AG20443 (cell line): Measurements from ENCODE around the gene GRIN2A.

Experiments
- DNase-seq: peaks from one replicate; pipeline ENCODE4 v3.0.0; 2012; ENCODE audit warnings: low spot score, mixed read lengths

The GRIN2A gene

GRCh38 chr16:9817586-9817985 lies 364.6 kb downstream of the GRIN2A start:
- no peak for DNase-seq

GRCh38 chr16:9816644-9817043 lies 365.6 kb downstream of the GRIN2A start:
- no peak for DNase-seq

- DNase-seq, result no peak
These were observed 368.6 kb downstream of the GRIN2A start for GRCh38 chr16:9813665-9814064.

GRCh38 chr16:9808210-9808609 lies 374.0 kb downstream of the GRIN2A start:
- no peak for DNase-seq

- no peak for DNase-seq
These were observed 374.9 kb downstream of the GRIN2A start for GRCh38 chr16:9807302-9807701.

- no peak for DNase-seq
These were observed 377.1 kb downstream of the GRIN2A start for GRCh38 chr16:9805109-9805508.

GRCh38 chr16:9802160-9802559 lies 380.1 kb downstream of the GRIN2A start:
- no peak for DNase-seq

- DNase-seq, result no peak
These were observed 380.6 kb downstream of the GRIN2A start for GRCh38 chr16:9801651-9802050.

- DNase-seq, result no peak
These were observed 382.0 kb downstream of the GRIN2A start for GRCh38 chr16:9800186-9800738.

- no peak for DNase-seq
These were observed 383.2 kb downstream of the GRIN2A start for GRCh38 chr16:9798952-9799580.

GRCh38 chr16:9798474-9798873 lies 383.8 kb downstream of the GRIN2A start:
- DNase-seq, result no peak

GRCh38 chr16:9797306-9797705 lies 384.9 kb downstream of the GRIN2A start:
- no peak for DNase-seq

GRCh38 chr16:9793623-9794022 lies 388.6 kb downstream of the GRIN2A start:
- DNase-seq, result no peak

GRCh38 chr16:9791556-9791955 lies 390.7 kb downstream of the GRIN2A start:
- DNase-seq, result no peak

- no peak for DNase-seq
These were observed 392.0 kb downstream of the GRIN2A start for GRCh38 chr16:9790199-9790598.

- DNase-seq, result no peak
These were observed 394.5 kb downstream of the GRIN2A start for GRCh38 chr16:9787717-9788116.

GRCh38 chr16:9780831-9781230 lies 401.4 kb downstream of the GRIN2A start:
- no peak for DNase-seq

GRCh38 chr16:9778849-9779248 lies 403.4 kb downstream of the GRIN2A start:
- DNase-seq, result no peak

GRCh38 chr16:9775998-9776397 lies 406.2 kb downstream of the GRIN2A start:
- DNase-seq, result no peak

GRCh38 chr16:9773289-9773688 lies 408.9 kb downstream of the GRIN2A start:
- DNase-seq, result no peak

GRCh38 chr16:9772526-9773225 lies 409.6 kb downstream of the GRIN2A start:
- no peak for DNase-seq

GRCh38 chr16:9766891-9767290 lies 415.3 kb downstream of the GRIN2A start:
- no peak for DNase-seq

GRCh38 chr16:9763505-9763904 lies 418.7 kb downstream of the GRIN2A start:
- no peak for DNase-seq

- no peak for DNase-seq
These were observed 420.4 kb downstream of the GRIN2A start for GRCh38 chr16:9761870-9762269.
